Activated CD4-positive, alpha-beta T cell treated with anti-CD3 and anti-CD28 coated beads, Interleukin-2, amount 50 U/mL, for 16 hours (primary cell): Measurements from ENCODE around the gene PNLDC1.
A peak's percentile ranks its signal among the peaks of the same experiment; 100 is the strongest.

Experiments used
- DNase-seq: peaks from one replicate; pipeline ENCODE4 v3.0.0-alpha.2; 2020

PNLDC1 gene

DNA sequence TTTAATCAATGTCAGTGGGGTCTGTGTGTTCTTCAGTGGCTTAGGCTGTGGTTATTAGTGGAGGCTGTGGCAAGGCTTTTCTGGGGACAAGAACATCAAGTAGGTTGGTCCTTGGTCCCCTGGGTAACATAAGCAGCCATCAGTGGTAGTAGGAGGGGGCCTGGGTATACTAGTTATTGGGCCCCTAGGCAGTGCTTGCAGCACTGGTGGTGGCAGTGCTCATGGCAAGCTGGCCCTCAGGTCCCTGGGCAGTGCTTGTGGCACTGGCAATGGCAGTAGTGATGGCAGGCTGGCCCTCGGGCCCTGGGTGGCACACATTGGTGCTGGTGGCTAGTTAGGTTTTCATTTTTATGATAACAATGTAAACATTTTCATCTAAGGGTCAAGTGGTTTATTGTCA, 58.2 kb downstream of the PNLDC1 start:
- DNase-seq: no peak

DNA sequence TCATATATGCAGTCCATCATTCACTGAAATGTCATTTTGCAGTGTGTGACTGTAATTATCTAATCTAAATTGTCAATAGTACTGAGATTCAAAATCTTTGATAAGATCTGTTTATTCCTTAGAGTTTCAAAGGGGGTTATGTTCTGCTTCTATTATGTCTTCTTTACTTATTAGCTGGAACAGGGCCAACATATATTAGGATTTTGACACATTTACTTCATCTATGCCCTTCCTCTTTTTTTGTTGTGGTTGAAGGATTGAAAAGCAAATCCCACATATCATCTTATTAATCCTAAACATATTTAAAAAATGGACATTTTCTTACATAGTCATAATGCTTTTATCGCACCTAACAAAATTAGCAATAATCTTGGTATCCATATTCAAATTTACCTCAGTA, 60.4 kb downstream of the PNLDC1 start:
- no peak for DNase-seq

GRCh38 chr6:159862103-159862502, 62.0 kb downstream of the PNLDC1 start:
- no peak for DNase-seq

DNA sequence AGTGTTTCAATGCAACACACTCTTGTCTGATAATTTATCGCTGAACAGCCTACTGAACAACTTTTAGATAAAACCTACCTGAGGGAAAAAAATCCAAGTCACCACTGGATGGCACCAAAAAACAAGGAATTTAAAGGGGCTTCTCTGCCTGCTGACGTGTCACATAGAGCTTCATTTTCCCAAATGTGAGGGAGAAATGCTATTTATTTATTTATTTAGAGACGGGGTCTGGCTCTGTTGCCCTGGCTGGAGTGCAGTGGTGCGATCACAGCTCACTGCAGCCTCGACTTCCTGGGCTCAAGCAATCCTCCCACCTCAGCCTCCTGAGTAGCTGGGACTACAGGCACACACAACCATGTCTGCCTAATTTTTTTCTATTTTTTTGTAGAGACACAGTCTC, 63.3 kb downstream of the PNLDC1 start:
- DNase-seq: peak; percentile 47

- no peak for DNase-seq
Observed at GRCh38 chr6:159865226-159865920, 65.3 kb downstream of the PNLDC1 start.

- DNase-seq: no peak
Observed at GRCh38 chr6:159866286-159867247, 66.5 kb downstream of the PNLDC1 start.
